ENCODE data around the gene PIK3CD. TPM values are rescaled to one million over a fixed set of nuclear protein-coding genes. Genes with fewer than 3 reads are reported as not detected.

The PIK3CD gene
- total RNA-seq, 2 experiments from 2014 or later: 152 to 158 TPM

DNA sequence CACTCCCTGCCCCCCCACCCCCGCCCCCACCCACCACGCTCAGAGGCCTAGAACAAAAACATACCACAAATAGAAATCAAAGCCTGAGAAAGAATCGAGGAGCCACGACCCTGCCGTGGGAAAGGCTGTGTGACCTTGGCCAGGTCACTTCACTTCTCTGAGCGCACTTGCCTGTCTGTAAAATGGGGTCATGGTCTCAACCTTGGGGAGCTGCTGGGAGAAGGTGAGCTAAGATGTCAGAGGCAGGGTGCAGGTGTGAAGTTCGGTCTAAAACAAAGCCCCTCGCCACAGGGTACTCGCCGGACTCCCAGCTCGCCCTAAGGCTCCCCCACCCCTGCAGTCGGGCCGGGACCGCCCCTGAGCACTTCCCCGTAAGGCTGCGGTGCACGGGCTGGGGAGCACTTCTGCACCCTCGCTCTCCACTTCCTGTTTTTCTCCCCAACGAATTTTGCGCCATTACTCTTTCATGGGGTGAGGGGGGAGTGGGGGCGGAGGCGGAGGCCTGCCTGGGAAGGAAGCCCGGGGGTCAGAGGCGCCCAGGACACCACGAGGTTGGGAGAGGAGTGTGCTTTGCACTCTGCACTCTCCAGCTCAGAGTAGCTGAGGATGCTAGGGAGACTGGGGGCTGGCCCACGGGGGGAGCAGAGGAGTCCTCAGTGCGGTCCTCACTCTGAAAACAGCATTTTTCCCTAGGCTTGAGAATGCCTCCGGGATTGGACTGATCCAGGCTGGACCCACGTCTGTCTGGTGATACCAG is 21.9 kb upstream of the PIK3CD start:
- Mint-ChIP-seq H3K9me3 (no peaks in the 10 kb centered on the region), H3K4me1 (ENCODE audit: low read depth) (peaks cover 46% of the 10 kb centered on the region), H3K27me3 (no peaks in the 10 kb centered on the region), H3K27ac (peak overlapping the region; percentile 96), H3K4me3 (peak overlapping the region; percentile 98), H3K36me3 (ENCODE audit: low read depth) (peaks cover 58% of the 10 kb centered on the region)
- POLR2A ChIA-PET: interaction anchor here (1.0 to 17.1 kb wide), 13 partner anchors 13 to 192 kb away, joined by 3 to 335 read pairs (median 6); partner anchors contain the start of gene PIK3CD
- TF ChIP-seq, protein P1, sequence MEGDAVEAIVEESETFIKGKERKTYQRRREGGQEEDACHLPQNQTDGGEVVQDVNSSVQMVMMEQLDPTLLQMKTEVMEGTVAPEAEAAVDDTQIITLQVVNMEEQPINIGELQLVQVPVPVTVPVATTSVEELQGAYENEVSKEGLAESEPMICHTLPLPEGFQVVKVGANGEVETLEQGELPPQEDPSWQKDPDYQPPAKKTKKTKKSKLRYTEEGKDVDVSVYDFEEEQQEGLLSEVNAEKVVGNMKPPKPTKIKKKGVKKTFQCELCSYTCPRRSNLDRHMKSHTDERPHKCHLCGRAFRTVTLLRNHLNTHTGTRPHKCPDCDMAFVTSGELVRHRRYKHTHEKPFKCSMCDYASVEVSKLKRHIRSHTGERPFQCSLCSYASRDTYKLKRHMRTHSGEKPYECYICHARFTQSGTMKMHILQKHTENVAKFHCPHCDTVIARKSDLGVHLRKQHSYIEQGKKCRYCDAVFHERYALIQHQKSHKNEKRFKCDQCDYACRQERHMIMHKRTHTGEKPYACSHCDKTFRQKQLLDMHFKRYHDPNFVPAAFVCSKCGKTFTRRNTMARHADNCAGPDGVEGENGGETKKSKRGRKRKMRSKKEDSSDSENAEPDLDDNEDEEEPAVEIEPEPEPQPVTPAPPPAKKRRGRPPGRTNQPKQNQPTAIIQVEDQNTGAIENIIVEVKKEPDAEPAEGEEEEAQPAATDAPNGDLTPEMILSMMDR (IDR thresholded peaks at IDR 0.05): no peak
- intact Hi-C loops (cut with micrococcal nuclease): loop anchor here (1.0 to 5.0 kb wide), 5 partner anchors 23 to 238 kb away; no protein-coding TSS in a partner anchor
- DNase-seq: peak; percentile 91
- CTCF ChIA-PET: interaction anchor here (1.0 to 8.1 kb wide), 12 partner anchors 9 to 239 kb away, joined by 4 to 160 read pairs (median 28); partner anchors contain the start of gene PIK3CD
- ATAC-seq: peak; percentile 59

DNA sequence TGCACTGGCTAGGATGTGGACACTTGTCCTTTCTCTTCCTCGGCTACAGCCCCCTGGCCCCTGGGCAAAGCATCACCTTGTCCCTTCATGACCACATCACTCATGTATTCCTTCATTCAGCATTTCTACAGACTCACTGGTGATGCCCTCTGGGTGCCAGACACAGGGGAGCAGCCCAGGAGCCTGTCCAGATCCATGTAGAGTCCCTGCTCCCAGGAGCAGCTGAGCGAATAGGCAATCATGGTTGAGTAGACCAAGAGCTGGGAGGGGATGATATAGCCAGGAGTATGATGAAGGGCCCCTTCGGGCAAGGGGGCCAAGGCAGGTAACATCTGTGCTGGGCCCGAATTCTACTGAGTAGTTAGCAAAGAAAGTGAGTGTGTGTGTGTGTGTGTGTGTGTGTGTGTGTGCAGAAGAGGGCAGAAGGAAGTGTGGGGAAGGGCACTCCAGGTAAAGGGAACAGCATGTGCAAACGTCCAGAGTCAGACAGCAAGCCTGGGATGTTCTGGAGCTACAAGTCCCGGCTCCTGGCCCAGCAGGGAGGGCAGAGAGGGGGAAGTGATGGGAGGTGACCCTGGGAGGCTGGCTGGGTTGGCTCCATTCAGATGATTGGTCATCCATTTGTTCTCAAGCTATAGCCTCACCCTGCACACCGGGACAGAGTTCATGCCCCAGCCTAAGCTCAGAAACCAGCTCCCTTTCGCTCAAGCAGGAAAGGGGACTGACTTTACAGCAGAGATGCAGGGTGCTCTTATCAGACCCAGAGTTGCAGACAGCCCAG is 21.0 kb upstream of the PIK3CD start:
- Mint-ChIP-seq H3K27ac (peak overlapping the region; percentile 96), H3K4me3 (peak overlapping the region; percentile 98), H3K9me3 (no peaks in the 10 kb centered on the region), H3K27me3 (no peaks in the 10 kb centered on the region), H3K4me1 (ENCODE audit: low read depth) (peaks cover 55% of the 10 kb centered on the region), H3K36me3 (ENCODE audit: low read depth) (peaks cover 67% of the 10 kb centered on the region)
- TF ChIP-seq, protein P1 (IDR thresholded peaks at IDR 0.05): no peak
- DNase-seq (peak; percentile 32), ATAC-seq (no peak)
- CTCF ChIA-PET: interaction anchor here (0.8 to 8.1 kb wide), 13 partner anchors 11 to 149 kb away, joined by 3 to 160 read pairs (median 4); partner anchors contain the start of gene PIK3CD
- POLR2A ChIA-PET: interaction anchor here (1.0 to 17.1 kb wide), 10 partner anchors 12 to 99 kb away, joined by 3 to 335 read pairs (median 6); partner anchors contain the start of gene PIK3CD
- intact Hi-C loops (cut with micrococcal nuclease): no loop called here

GRCh38 chr1:9631613-9632012 is 19.9 kb upstream of the PIK3CD start:
- peak overlapping the region; percentile 98 for H3K4me3 Mint-ChIP-seq
- peak; percentile 45 for DNase-seq
- peak overlapping the region; percentile 96 for H3K27ac Mint-ChIP-seq
- POLR2A ChIA-PET: interaction anchor here (1.2 to 17.1 kb wide), 7 partner anchors 11 to 98 kb away, joined by 3 to 335 read pairs (median 7); partner anchors contain the start of gene PIK3CD
- TF ChIP-seq, protein P1 (IDR thresholded peaks at IDR 0.05): no peak
- no peak for ATAC-seq
- CTCF ChIA-PET: interaction anchor here (0.9 to 8.1 kb wide), 8 partner anchors 10 to 148 kb away, joined by 3 to 160 read pairs (median 4); partner anchors contain the start of gene PIK3CD
- peaks cover 52% of the 10 kb centered on the region for H3K4me1 Mint-ChIP-seq (ENCODE audit: low read depth)
- H3K36me3 Mint-ChIP-seq (ENCODE audit: low read depth): peaks cover 78% of the 10 kb centered on the region
- no peaks in the 10 kb centered on the region for H3K9me3 Mint-ChIP-seq
- intact Hi-C loops (cut with micrococcal nuclease): no loop called here
- no peaks in the 10 kb centered on the region for H3K27me3 Mint-ChIP-seq

- no peak for ATAC-seq
- TF ChIP-seq, protein P1 (IDR thresholded peaks at IDR 0.05): no peak
- H3K27ac Mint-ChIP-seq: peak overlapping the region; percentile 96
- H3K9me3 Mint-ChIP-seq: peaks cover 3% of the 10 kb centered on the region
- ChIA-PET POLR2A (interaction anchor here (1.0 to 17.1 kb wide), 3 partner anchors 9 to 83 kb away, joined by 4 to 335 read pairs (median 120); partner anchors contain the start of gene PIK3CD), CTCF (interaction anchor here (1.2 kb wide), 1 partner anchor 17 kb away, joined by 3 read pairs; no protein-coding TSS in a partner anchor)
- intact Hi-C loops (cut with micrococcal nuclease): no loop called here
- no peak for DNase-seq
- H3K4me3 Mint-ChIP-seq: peak overlapping the region; percentile 98
- H3K4me1 Mint-ChIP-seq (ENCODE audit: low read depth): peaks cover 51% of the 10 kb centered on the region
- no peaks in the 10 kb centered on the region for H3K27me3 Mint-ChIP-seq
- peaks cover 89% of the 10 kb centered on the region for H3K36me3 Mint-ChIP-seq (ENCODE audit: low read depth)
Measured at GRCh38 chr1:9633493-9633892, 18.0 kb upstream of the PIK3CD start.
